ENCODE results near the gene CFAP74. TPM values are rescaled to one million over a fixed set of nuclear protein-coding genes. Genes with fewer than 3 reads are reported as not detected.

CFAP74 gene
- total RNA-seq, 1 experiment from 2014 or later = not detected

- DNase-seq (ENCODE audit: low spot score) = no peak
These were observed 128.7 kb downstream of the CFAP74 start for GRCh38 chr1:1874901-1875300.

GRCh38 chr1:1873186-1873585 lies 130.4 kb downstream of the CFAP74 start:
- no peak for DNase-seq (ENCODE audit: low spot score)

GRCh38 chr1:1872329-1872994 lies 131.1 kb downstream of the CFAP74 start:
- no peak for DNase-seq (ENCODE audit: low spot score)

Other genes starting within 250 kb of the CFAP74 start
- 98.1 and 99.6 TPM in 2 replicates for gene NADK, start 225.3 kb downstream of the CFAP74 start, total RNA-seq (2014; rRNA removed; shearing (Covaris generic))
- 58.1 and 60.5 TPM in 2 replicates for gene GNB1, start 112.7 kb downstream of the CFAP74 start, total RNA-seq (2014; rRNA removed; shearing (Covaris generic))
- 0.91 TPM in 1 of 2 replicates, not detected in the other for gene CALML6, start 88.5 kb downstream of the CFAP74 start, total RNA-seq (2014; rRNA removed; shearing (Covaris generic))
- 10.8 and 12.0 TPM in 2 replicates for gene TMEM52, start 84.5 kb downstream of the CFAP74 start, total RNA-seq (2014; rRNA removed; shearing (Covaris generic))
- not detected in 2 replicates for gene GABRD, start 15.6 kb upstream of the CFAP74 start, total RNA-seq (2014; rRNA removed; shearing (Covaris generic))
- 54.8 and 67.4 TPM in 2 replicates for gene PRKCZ, start 46.6 kb upstream of the CFAP74 start, total RNA-seq (2014; rRNA removed; shearing (Covaris generic))
- 99.3 and 119 TPM in 2 replicates for gene FAAP20, start 191.0 kb upstream of the CFAP74 start, total RNA-seq (2014; rRNA removed; shearing (Covaris generic))
- 12.1 and 15.2 TPM in 2 replicates for gene SKI, start 224.5 kb upstream of the CFAP74 start, total RNA-seq (2014; rRNA removed; shearing (Covaris generic))

Measured in HT-29 (cell line).